ENCODE measurements around the gene NKX2-4.
"Not testable (repeated sequence)": the region's sequence is repeated elsewhere in the genome, so short reads cannot be mapped to it uniquely, and the experiment has no call there.

Gene NKX2-4

DNA sequence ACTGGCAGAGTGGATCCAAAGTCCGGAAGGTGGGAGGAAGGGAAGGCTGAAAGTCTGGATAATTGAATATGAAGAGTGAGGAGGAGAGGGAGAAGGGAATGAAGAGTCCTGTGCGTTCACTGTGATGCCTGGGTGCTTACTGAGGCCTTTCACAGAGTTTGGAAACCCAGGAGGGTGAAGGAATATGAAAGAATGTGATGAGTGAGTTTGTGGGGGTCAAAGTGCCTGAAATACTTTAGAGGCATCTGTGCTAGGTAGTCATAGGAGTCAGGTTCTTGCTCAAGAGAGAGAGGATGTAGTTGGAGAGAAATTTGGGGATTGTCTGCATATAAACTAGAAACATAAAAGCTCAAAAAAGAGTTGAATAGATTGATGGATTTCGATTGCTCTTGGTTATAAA lies 20.7 kb downstream of the NKX2-4 start:
- TF ChIP-seq CTCF (IDR thresholded peaks at IDR 0.05): no peak

DNA sequence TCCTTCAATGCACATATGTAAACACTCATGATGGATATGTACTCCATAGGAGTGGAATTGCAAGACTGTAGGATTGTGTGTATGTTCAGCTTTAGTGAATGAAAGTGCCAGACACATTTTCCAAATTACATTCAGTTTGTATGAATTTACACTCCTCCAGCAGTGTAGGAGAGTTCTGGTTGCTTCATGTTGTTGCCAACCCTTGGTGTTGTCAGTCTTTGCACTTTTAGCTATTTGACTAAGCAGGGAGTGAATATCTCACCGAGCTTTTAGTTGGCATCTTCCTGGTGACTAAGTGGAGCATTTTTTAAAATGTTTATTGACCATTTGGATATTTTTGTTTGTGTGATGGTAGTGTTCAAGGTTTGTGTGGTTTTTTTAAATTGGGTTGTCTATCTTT lies 23.9 kb downstream of the NKX2-4 start:
- Histone ChIP-seq H3K9me3 (no peaks in the 10 kb centered on the region), H3K27me3 (no peaks in the 10 kb centered on the region), H3K4me3 (ENCODE audit: low read depth in 1 of 2, low read length in 1 of 2) (no peak overlapping the region), H3K4me1 (ENCODE audit: control insufficient read depth in 1 of 2, insufficient read depth in 1 of 2, low read depth in 1 of 2, low read length in 1 of 2) (no peaks in the 10 kb centered on the region), H3K36me3 (peaks cover 52% of the 10 kb centered on the region), H3K27ac (no peak overlapping the region)
- no peak for TF ChIP-seq CTCF (IDR thresholded peaks at IDR 0.05)

More for the DNA sequence above, 20.7 kb downstream of the NKX2-4 start:
- H3K27me3 ChIP-seq: no peaks in the 10 kb centered on the region
- peaks cover 40% of the 10 kb centered on the region for H3K36me3 ChIP-seq
- no peak overlapping the region for H3K4me3 ChIP-seq (ENCODE audit: low read depth in 1 of 2, low read length in 1 of 2)
- no peaks in the 10 kb centered on the region for H3K4me1 ChIP-seq (ENCODE audit: control insufficient read depth in 1 of 2, insufficient read depth in 1 of 2, low read depth in 1 of 2, low read length in 1 of 2)
- no peak overlapping the region for H3K27ac ChIP-seq
- no peaks in the 10 kb centered on the region for H3K9me3 ChIP-seq

DNA sequence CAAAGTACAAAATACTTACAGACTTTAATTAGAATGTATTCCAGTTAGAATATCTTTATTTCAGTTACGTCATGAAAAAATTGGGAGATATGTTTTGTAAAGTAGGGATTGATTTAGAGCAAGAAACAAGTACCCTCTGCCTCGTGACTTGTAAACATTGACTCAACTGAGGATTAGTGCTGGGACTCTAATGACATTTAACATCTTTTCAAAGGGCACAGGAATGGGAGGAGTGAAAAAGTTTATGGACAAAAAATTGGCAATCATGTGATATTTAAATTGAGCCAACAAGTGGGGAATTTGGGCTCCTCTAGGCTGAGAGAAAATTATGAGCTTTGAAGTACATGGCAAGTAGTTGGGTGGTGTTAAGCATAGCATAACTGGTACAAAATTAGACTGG lies 25.3 kb downstream of the NKX2-4 start:
- Histone ChIP-seq H3K27ac (no peak overlapping the region), H3K36me3 (peaks cover 55% of the 10 kb centered on the region), H3K27me3 (no peaks in the 10 kb centered on the region), H3K9me3 (no peaks in the 10 kb centered on the region), H3K4me1 (ENCODE audit: control insufficient read depth in 1 of 2, insufficient read depth in 1 of 2, low read depth in 1 of 2, low read length in 1 of 2) (no peaks in the 10 kb centered on the region), H3K4me3 (ENCODE audit: low read depth in 1 of 2, low read length in 1 of 2) (no peak overlapping the region)
- TF ChIP-seq CTCF (IDR thresholded peaks at IDR 0.05): no peak

DNA sequence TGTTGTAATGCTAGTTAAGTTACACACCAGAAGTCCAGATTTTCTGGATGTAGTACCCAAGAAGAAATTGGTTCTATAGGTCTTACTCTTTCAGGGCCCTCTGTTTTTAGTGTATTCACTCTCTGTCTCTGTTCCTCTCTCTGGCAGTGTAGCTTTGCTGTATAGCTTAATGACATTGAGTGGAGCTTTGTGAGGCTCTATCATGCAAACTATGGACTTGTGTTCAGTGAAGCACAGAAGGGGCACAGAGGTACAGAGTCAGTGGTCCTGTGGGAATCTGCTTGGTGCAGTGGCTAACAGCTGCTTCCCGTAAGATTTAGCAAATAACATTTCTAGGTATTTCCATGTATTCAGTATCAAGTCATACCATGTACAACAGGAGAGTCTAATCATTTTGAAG lies 26.1 kb downstream of the NKX2-4 start:
- peaks cover 60% of the 10 kb centered on the region for H3K36me3 ChIP-seq
- H3K9me3 ChIP-seq: no peaks in the 10 kb centered on the region
- no peak overlapping the region for H3K4me3 ChIP-seq (ENCODE audit: low read depth in 1 of 2, low read length in 1 of 2)
- H3K27me3 ChIP-seq: no peaks in the 10 kb centered on the region
- no peak for TF ChIP-seq CTCF (IDR thresholded peaks at IDR 0.05)
- no peaks in the 10 kb centered on the region for H3K4me1 ChIP-seq (ENCODE audit: control insufficient read depth in 1 of 2, insufficient read depth in 1 of 2, low read depth in 1 of 2, low read length in 1 of 2)
- H3K27ac ChIP-seq: no peak overlapping the region

GRCh38 chr20:21368791-21369190 lies 28.5 kb downstream of the NKX2-4 start:
- Histone ChIP-seq H3K4me3 (ENCODE audit: low read depth in 1 of 2, low read length in 1 of 2) (no peak overlapping the region), H3K9me3 (no peaks in the 10 kb centered on the region), H3K4me1 (ENCODE audit: control insufficient read depth in 1 of 2, insufficient read depth in 1 of 2, low read depth in 1 of 2, low read length in 1 of 2) (no peaks in the 10 kb centered on the region), H3K36me3 (peaks cover 67% of the 10 kb centered on the region), H3K27ac (no peak overlapping the region), H3K27me3 (no peaks in the 10 kb centered on the region)
- TF ChIP-seq CTCF (IDR thresholded peaks at IDR 0.05): no peak

DNA sequence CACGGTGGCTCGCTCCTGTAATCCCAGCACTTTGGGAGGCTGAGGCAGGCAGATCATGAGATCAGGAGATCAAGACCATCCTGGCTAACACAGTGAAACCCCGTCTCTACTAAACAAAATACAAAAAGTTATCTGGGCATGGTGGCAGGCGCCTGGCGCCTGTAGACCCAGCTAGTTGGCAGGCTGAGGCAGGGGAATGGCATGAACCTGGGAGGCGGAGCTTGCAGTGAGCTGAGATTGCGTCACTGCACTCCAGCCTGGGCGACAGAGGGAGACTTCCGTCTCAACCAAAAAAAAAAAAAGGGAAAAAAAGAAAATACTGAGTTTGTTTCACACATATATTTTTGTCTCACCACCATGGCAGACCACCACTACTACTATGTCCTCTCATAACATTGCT lies 31.1 kb downstream of the NKX2-4 start:
- H3K4me1 ChIP-seq (ENCODE audit: control insufficient read depth in 1 of 2, insufficient read depth in 1 of 2, low read depth in 1 of 2, low read length in 1 of 2): peaks cover 13 to 18% of the 10 kb centered on the region in 2 experiments
- H3K36me3 ChIP-seq: peaks cover 63% of the 10 kb centered on the region
- not testable (repeated sequence) for H3K9me3 ChIP-seq

More for the DNA sequence above, 31.1 kb downstream of the NKX2-4 start:
- H3K27ac ChIP-seq; H3K4me3 ChIP-seq (ENCODE audit: low read depth in 1 of 2, low read length in 1 of 2); H3K27me3 ChIP-seq: not testable (repeated sequence)
